Lung (tissue), 12 donors: ENCODE measurements around the gene MSRB3. TPM values are rescaled to one million over a fixed set of nuclear protein-coding genes. Genes with fewer than 3 reads are reported as not detected.
A peak's percentile ranks its signal among the peaks of the same experiment; 100 is the strongest.

ENCODE experiments used
- ATAC-seq: fragments of 200-7000 bp; cut with Tn5 transposase; one replicate; pipeline ENCODE4 v1.9.1; 2020; ENCODE audit warnings: moderate number of reproducible peaks; ENCODE audit not compliant: insufficient read depth, low FRiP score
- DNase-seq, 3 donors: peaks; one replicate each; pipeline ENCODE4 v3.0.0-alpha.2; 2013 to 2017
- H3K27ac ChIP-seq, 2 donors: one replicate each; pipeline ENCODE4 v1.5.1; 2013; ENCODE audit warnings: mild to moderate bottlenecking in 2 of 2, moderate library complexity in 2 of 2, control low read depth in 1 of 2, inconsistent platforms in 1 of 2, low read depth in 1 of 2, low read length in 1 of 2
- H3K27me3 ChIP-seq, 3 donors: one replicate each; pipeline ENCODE4 v1.5.1; 2013; ENCODE audit warnings: low read length in 2 of 3; ENCODE audit not compliant: control insufficient read depth in 3 of 3, insufficient read depth in 3 of 3
- H3K36me3 ChIP-seq, 4 donors: one replicate each; pipeline ENCODE4 v1.5.1; 2013; ENCODE audit warnings: low read length in 4 of 4, mild to moderate bottlenecking in 1 of 4, moderate library complexity in 1 of 4; ENCODE audit not compliant: control insufficient read depth in 4 of 4, insufficient read depth in 4 of 4
- H3K4me1 ChIP-seq, 5 donors: one replicate each; pipeline ENCODE4 v1.5.1; 2013; ENCODE audit warnings: low read length in 5 of 5, mild to moderate bottlenecking in 2 of 5, moderate library complexity in 1 of 5; ENCODE audit not compliant: control insufficient read depth in 5 of 5, insufficient read depth in 5 of 5
- H3K4me3 ChIP-seq: one replicate; pipeline ENCODE4 v1.5.1; 2013; ENCODE audit warnings: mild to moderate bottlenecking, control low read depth, moderate library complexity
- H3K9ac ChIP-seq, 2 donors: one replicate each; pipeline ENCODE4 v1.5.1; 2013; ENCODE audit warnings: low read length in 2 of 2, control low read depth in 1 of 2; ENCODE audit not compliant: insufficient read depth in 1 of 2
- H3K9me3 ChIP-seq, 4 donors: one replicate each; pipeline ENCODE4 v1.5.1; 2013; ENCODE audit warnings: low read length in 3 of 4, mild to moderate bottlenecking in 1 of 4, moderate library complexity in 1 of 4; ENCODE audit not compliant: control insufficient read depth in 4 of 4, insufficient read depth in 3 of 4
- WGBS, 2 donors: extraction: QIAGEN DNeasy Blood & Tissue Kit; methylation state at CpG; one replicate each; pipeline ENCODE4 v1.1.7; 2013; 5-methylcytosine and 5-hydroxymethylcytosine counted together
- polyA plus RNA-seq, 2 donors: library from polyadenylated mRNA; stranded (reverse); fragments of 200-250 nt; gene quantifications; one replicate each; pipeline ENCODE4 v1.2.1, GENCODE V29; 2013
- total RNA-seq, 2 donors: library from RNA; depleted of rRNA in 1 of 2; stranded (reverse); fragments of >200 nt in 1 of 2; gene quantifications; one replicate each; pipeline ENCODE4 v1.2.1, GENCODE V29; 2014 to 2021
- TF ChIP-seq, protein P1 (sequence below): IDR thresholded peaks from 2 replicates; pipeline ENCODE4 v1.5.1; 2012; ENCODE audit warnings: mild to moderate bottlenecking; ENCODE audit errors: control extremely low read depth, extremely low read depth
- donor health status: control.
- donor health status: control.
- donor health status: Bipolar disorder and iron deficiency.
- donor health status: healthy.
- donor health status: DM: yes; HTN: yes; CAD: no.

Gene MSRB3
- total and polyA plus RNA-seq, 4 donors, result 11.5 to 41.5 (median 28.3) TPM

DNA sequence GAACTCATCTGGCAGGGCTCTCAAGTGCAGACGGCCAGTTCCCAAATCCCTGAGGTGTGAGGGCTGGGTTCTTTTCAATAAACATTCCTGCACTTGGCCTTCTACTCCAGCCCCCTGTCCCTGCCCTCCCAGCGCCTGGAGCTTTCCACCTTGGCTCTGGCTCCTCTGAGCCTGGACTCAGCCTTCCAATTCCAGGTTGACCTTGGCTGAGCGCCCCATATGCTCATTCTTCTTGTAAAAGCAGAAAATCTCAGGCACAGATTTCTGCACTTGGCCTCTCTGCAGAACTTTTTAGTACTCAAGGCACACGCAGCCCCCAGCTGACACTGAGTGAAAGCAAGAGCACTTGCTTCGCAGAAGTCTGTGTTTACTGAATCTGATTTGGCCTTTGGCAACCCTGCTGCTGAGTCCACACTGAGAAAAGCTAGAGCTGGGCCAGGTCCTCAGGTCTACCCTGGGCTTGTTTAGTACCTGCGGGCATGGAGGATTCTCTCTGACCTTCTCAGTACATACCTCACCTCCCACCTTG is 222.7 kb downstream of the MSRB3 start:
- ATAC-seq, result no peak
- TF ChIP-seq, protein P1, sequence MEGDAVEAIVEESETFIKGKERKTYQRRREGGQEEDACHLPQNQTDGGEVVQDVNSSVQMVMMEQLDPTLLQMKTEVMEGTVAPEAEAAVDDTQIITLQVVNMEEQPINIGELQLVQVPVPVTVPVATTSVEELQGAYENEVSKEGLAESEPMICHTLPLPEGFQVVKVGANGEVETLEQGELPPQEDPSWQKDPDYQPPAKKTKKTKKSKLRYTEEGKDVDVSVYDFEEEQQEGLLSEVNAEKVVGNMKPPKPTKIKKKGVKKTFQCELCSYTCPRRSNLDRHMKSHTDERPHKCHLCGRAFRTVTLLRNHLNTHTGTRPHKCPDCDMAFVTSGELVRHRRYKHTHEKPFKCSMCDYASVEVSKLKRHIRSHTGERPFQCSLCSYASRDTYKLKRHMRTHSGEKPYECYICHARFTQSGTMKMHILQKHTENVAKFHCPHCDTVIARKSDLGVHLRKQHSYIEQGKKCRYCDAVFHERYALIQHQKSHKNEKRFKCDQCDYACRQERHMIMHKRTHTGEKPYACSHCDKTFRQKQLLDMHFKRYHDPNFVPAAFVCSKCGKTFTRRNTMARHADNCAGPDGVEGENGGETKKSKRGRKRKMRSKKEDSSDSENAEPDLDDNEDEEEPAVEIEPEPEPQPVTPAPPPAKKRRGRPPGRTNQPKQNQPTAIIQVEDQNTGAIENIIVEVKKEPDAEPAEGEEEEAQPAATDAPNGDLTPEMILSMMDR, result no peak

DNA sequence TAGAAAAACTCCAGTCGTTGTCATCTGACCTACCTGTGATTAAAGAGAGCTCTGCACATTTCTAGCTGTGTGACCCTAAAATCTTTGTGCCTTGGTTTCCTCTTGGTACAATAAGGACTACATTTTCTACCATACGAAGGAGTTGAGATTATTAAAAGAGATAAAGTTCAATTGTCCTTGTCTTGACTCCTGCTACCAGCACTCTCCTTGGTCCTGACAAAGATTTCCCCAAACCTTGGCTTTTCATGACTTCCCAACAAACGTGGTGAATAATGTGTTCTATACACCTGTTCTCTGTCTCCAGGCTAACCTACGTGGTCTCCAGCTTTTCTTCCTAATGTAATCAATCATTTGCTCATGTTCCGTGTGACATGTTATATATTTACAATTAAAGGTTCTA is 223.5 kb downstream of the MSRB3 start:
- H3K36me3 ChIP-seq, result no peaks in the 10 kb centered on the region
- DNase-seq (no peak), ATAC-seq (no peak)
- H3K4me3 ChIP-seq, result no peak overlapping the region
- H3K9ac ChIP-seq, result no peak overlapping the region
- H3K27me3 ChIP-seq, result no peaks in the 10 kb centered on the region
- no peaks in the 10 kb centered on the region for H3K9me3 ChIP-seq
- H3K27ac ChIP-seq, result no peak overlapping the region
- TF ChIP-seq, protein P1, result no peak
- H3K4me1 ChIP-seq, result peaks cover 0 to 35% (median 23%) of the 10 kb centered on the region in 5 donors
- 85 to 88% methylated on average over 5 of the region's 5 CpGs for WGBS, 2 donors

More for the DNA sequence above, 222.7 kb downstream of the MSRB3 start:
- Histone ChIP-seq H3K27me3 (no peaks in the 10 kb centered on the region), H3K27ac (no peak overlapping the region), H3K4me3 (no peak overlapping the region), H3K4me1 (peaks cover 0 to 43% (median 23%) of the 10 kb centered on the region in 5 donors), H3K9ac (no peak overlapping the region), H3K36me3 (no peaks in the 10 kb centered on the region), H3K9me3 (no peaks in the 10 kb centered on the region)
- DNase-seq, result peak; percentile 59 to 86 (median 76)
- 53 to 84% methylated on average over 6 of the region's 6 CpGs for WGBS, 2 donors

DNA sequence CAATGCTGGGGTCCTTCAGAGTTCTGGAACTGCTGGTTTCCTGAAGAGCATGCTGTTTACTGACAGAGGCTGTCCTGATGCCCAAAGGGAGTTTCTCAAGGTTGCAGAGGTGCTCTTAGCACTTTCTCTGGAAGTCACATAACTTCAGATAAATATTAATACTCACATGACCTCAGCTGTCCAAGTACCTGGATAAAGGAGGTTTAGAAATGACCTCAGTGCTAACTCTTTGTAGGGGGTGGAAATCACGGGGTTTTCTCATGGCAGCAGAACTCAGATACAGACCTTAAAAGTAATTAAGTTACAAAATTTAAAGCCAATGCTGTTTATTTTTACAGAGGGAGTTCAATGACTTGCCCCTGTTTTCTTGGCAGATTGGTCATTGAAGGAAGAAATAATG is 225.9 kb downstream of the MSRB3 start:
- Histone ChIP-seq H3K27me3 (no peaks in the 10 kb centered on the region), H3K27ac (no peak overlapping the region), H3K4me3 (no peak overlapping the region), H3K36me3 (no peaks in the 10 kb centered on the region), H3K4me1 (peaks cover 0 to 25% (median 18%) of the 10 kb centered on the region in 5 donors), H3K9ac (no peak overlapping the region), H3K9me3 (no peaks in the 10 kb centered on the region)
- 89 to 90% methylated on average over 1 of the region's 1 CpG for WGBS, 2 donors
- TF ChIP-seq, protein P1, result no peak
- ATAC-seq (no peak), DNase-seq (peak in 1 of 3 donors; percentile 10)
